Inferior parietal cortex (tissue), 1 donor: ENCODE data around the gene CACNG7.
"Not testable (repeated sequence)": the region's sequence is repeated elsewhere in the genome, so short reads cannot be mapped to it uniquely, and the experiment has no call there.

Experiments used
- DNase-seq: peaks from one replicate; pipeline ENCODE4 v3.0.0-alpha.2; 2016; ENCODE audit errors: extremely low spot score

The CACNG7 gene

DNA sequence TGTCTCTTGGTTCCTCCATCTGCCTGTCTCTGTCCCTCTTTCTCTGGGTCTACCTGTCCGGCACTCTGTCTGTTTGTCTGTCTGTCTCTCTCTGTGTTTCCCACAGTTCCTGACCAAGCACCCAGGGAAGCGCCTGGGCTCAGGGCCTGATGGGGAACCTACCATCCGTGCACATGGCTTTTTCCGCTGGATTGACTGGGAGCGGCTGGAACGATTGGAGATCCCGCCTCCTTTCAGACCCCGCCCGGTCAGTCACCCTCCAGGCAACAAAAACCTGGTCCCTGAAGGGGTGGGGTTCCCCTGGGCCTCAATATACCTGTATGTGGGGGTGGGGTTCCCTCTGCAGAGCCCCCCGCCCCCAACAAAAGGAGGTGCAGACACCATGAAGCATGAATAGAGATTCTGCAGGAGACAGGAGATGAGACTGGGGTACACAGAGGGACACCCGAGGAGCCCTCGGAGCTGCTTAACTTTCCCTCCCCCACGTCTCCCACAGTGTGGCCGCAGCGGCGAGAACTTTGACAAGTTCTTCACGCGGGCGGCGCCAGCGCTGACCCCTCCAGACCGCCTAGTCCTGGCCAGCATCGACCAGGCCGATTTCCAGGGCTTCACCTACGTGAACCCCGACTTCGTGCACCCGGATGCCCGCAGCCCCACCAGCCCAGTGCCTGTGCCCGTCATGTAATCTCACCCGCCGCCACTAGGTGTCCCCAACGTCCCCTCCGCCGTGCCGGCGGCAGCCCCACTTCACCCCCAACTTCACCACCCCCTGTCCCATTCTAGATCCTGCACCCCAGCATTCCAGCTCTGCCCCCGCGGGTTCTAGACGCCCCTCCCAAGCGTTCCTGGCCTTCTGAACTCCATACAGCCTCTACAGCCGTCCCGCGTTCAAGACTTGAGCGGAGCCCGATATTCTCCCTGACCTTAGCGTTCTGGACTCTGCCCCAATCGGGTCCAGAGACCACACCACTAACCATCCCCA, 2.6 kb upstream of the CACNG7 start:
- peak; percentile 56 for DNase-seq

DNA sequence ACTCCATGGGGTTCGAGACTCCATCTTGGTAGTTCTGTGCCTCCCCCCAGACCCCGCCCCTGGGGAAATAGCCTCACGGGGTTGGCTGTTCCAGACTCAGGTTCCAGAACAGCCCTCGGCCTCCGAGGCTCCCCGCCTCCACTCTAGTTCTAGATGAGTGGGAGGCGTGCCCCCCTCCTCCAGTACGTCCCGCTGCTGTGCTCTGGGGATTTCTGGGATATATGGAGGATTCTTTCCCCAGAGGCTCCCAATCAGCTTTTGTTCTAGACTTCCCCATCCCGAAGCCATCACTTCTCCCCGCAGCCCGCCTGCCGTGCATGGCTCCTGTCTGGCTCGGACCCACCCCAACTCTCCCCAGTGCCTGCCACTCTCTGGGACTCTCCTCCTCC, 1.9 kb upstream of the CACNG7 start:
- no peak for DNase-seq

DNA sequence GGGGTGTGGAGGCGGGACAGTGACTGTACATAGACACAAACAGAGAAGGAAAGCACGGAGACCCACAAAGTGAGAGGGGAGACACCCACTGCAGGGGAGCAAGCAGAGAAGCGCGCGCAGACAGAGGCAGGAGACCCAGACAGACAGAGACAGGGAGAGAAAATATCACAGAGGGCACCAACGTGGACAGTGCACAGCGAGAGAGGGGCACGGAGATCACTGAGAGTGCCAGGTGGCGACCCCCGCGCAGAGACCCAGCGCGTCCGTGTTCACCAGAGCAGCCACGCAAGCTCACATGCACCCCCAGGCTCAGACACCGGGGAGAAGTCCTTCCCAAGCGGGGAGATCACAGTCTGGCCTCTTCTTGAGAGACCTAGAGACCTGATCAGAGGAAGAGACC, 1.4 kb upstream of the CACNG7 start:
- no peak for DNase-seq

GRCh38 chr19:53908106-53908934, 758 bp upstream of the CACNG7 start:
- DNase-seq = peak; percentile 88

DNA sequence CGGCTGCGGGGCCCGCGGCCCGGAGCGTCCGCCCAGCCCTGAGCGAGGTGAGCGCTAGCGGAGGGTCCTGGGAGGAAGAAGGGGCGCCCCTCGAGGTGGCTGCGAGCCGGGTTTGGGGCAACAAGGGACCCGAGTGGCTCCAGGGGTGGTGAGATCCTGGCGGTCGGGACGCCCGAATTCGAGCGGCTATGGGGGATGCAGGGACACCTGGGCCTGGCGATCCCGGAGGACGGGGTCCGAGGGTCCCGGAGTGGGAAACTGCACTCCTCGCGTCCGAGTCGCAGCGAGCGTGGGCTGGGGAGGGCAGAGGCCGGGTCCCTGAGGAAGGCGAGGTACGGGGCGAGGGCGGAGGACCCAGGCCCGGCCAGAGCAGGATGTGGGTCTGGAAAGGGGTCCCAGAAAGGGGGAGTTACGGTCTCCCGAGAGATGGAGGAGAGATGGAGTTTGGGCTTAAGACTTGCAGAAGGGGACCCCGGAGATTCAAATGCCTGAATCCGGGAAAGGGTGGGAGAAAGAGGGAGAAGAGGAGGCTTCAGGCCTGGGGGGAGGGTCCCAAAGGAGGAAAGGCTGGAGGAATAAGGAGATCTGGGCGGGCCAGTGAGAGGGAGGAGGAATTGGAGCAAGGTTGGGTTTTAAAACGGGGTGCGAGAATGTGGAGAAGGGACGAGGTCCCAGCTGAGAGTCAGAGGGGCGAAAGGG, 542 bp downstream of the CACNG7 start:
- DNase-seq = no peak

DNA sequence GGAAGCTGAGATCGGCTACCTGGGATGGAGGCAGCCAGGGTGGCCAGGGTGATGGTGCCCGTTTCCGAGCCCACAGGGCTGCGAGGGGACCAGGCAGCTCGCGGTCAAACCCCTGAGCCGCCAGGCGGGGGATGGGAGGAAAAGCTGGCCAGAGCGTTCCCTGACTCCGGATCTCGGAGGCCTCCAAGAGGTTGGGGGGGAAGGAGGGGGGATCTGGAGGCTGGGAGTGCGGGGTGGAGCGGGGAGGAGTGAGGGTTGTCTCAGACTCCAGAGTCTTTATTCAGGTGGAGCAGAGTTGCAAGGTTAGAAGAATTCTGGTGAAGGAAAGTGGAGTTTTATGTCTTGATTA, 1.1 kb downstream of the CACNG7 start:
- DNase-seq = no peak

DNA sequence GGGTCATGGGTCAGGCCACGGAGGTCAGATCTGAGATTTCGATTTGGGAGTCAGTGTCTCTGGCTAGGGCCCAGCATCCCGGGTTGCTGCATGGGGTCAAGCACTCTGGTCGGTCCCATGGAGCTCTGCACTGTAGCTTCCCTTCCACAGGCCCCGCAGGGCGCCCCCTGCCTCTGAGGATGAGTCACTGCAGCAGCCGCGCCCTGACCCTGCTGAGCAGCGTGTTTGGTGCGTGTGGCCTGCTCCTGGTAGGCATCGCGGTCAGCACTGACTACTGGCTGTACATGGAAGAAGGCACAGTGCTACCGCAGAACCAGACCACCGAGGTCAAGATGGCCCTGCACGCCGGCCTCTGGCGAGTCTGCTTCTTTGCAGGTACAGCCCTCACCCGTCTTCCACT, 3.6 kb downstream of the CACNG7 start:
- DNase-seq = no peak

DNA sequence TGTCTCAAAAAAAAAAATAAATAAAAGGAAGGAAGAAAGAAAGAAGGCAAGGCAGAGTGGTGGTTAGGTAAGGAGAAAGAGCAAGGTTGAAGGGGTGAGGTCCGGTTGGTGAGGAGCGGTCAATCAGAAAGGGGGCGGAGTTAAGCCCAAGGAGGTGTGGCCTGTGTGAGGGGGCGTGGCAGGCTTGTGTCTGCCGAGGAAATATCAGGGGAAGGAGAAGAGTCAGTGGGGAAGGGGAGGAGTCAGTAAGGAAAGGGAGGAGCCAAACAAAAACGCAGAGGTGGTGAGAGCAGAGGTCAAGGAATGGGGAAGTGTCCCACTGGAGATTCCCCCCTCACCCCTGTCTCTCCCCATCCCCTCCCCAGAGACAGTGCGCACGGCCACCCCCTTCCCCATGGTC, 5.9 kb downstream of the CACNG7 start:
- no peak for DNase-seq

DNA sequence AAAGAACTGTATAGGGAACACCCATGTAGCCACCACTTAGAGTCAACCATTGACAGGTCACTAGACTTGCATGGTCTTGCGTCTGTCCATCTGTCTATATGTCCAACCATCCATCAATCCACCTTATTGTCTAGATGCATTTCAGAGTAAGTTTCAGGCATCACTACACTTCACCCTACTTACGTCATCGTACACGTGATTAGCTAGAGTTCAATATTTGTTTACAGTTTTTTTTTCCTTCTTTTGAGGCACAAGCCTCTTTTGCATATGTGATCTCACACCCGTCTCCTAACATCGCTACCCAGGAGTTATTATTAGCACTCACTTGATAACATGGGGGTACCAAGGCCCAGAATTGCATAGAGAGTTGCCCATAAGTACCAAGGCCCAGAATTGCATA, 6.9 kb downstream of the CACNG7 start:
- no peak for DNase-seq

DNA sequence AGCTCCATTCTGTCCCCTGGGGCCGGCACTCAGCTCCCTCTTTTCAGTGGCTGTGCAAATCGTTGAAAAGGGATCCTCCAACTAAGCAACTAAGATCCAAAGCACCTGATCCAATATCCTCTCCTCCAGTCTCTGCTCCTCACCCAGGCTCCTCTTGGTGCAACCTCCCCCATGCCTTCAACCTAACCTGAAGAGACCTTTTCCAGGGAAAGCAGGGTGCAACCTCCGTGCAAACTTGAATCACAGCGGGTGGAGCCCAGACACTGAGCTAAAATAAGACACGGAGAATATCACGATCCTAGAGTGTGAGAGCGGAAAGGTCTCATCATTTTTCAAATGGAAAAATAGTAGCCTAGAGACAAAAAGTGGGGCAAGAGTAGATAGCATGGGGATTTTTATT, 8.3 kb downstream of the CACNG7 start:
- no peak for DNase-seq

- DNase-seq = no peak
Observed at GRCh38 chr19:53927739-53928138, 18.7 kb downstream of the CACNG7 start.

DNA sequence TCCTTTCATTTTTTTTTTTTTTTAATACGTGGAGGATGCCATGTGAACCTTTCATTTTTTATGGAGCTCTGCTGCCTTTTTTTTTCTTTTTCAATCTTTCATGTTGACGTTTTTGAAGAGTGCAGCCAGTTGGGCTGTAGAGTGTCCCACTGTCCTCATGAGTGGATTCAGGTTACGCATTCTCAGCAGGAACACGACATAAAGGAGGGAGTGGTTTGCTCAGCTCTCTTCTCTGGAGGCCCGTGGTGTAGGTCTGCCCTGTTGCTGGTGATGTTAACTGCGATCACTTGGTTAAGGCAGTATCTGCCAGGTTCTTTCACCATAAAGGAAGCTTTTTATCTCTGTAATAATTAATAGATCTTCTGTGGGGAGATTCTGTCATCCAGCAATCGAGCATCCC, 27.0 kb downstream of the CACNG7 start:
- no peak for DNase-seq

DNA sequence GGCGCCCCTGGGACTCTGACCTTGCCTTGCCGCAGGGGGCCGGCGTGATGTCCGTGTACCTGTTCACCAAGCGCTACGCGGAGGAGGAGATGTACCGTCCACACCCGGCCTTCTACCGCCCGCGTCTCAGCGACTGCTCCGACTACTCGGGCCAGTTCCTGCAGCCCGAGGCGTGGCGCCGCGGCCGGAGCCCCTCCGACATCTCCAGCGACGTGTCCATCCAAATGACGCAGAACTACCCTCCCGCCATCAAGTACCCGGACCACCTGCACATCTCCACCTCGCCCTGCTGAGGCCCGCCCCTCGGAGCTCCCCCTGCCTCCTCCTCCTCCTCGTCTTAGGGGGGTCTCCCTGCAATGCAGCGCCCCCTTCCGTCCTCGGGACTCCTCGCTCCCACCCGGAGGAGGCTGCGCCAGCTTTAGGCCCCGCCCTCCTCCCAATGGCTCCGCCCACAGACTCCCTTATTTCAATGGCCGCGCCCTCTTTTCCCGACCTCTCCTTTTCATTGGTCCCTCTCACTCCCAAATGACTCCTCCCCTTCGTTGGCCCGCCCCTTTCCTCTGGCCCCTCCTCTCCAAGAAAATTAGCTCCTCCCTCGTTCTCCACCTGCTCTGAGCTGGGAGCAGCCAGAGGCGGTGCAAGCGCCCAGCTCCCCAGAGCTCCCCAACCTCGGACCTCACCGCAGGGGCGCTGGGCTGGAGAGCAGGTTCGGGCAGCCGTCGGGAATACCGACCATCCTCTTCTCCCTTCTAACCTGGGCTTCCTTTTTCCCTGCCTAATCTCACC, 33.1 kb downstream of the CACNG7 start:
- DNase-seq = no peak

GRCh38 chr19:53944416-53944815, 35.3 kb downstream of the CACNG7 start:
- DNase-seq = no peak

GRCh38 chr19:53944933-53945332, 35.9 kb downstream of the CACNG7 start:
- DNase-seq = no peak

- peak; percentile 49 for DNase-seq
Observed at GRCh38 chr19:53945441-53945840, 36.4 kb downstream of the CACNG7 start.

GRCh38 chr19:53945998-53946397, 36.9 kb downstream of the CACNG7 start:
- no peak for DNase-seq

DNA sequence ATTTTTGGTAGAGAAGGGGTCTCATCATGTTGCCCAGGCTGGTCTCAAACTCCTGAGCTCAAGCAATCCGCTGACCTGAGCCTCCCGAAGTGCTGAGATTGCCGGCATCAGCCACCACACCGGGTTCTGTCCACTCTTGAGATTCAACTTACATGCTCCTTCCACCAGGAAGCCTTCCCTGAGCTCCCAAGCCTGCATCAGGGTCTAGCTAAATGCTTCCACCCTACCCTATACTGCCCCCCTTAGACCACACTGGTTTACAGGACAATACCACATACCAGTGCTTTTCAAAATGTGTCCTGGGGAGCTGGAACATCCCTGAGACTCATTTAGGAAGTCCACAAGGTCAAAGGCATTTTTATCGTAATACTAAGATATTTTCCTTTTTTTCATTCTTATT, 38.5 kb downstream of the CACNG7 start:
- no peak for DNase-seq

- DNase-seq = not testable (repeated sequence)
Observed at GRCh38 chr19:53948611-53949010, 39.5 kb downstream of the CACNG7 start.

GRCh38 chr19:53951436-53951835, 42.4 kb downstream of the CACNG7 start:
- no peak for DNase-seq

- DNase-seq = no peak
Observed at GRCh38 chr19:53951947-53952346, 42.9 kb downstream of the CACNG7 start.
